NCI-H2081 treated with DMSO at 0.1 percent for 48 hours (cell line): ENCODE measurements around the gene CDK2.

Experiments
- DNase-seq: peaks from one replicate; lab custom pipeline; 2025; lab: John Stamatoyannopoulos, UW

CDK2 gene

GRCh38 chr12:56014205-56014604 is 47.6 kb downstream of the CDK2 start:
- no peak for DNase-seq

- DNase-seq, result no peak
Measured at GRCh38 chr12:56017181-56017580, 50.6 kb downstream of the CDK2 start.

GRCh38 chr12:56018356-56018755 is 51.7 kb downstream of the CDK2 start:
- no peak for DNase-seq

- no peak for DNase-seq
Measured at GRCh38 chr12:56020423-56021184, 54.0 kb downstream of the CDK2 start, which contains the start of gene IKZF4. IKZF4 (plus strand) TSS chr12:56021043; CDS start chr12:56021494, 451 bp downstream.

- DNase-seq, result no peak
Measured at GRCh38 chr12:56021889-56022497, 55.4 kb downstream of the CDK2 start.
